C4-2B (cell line): ENCODE data around the gene GAS7.

Experiments
- CTCF ChIP-seq: fragments of 450-650 bp; conservative IDR thresholded peaks from 2 replicates; pipeline ENCODE4 v1.5.1; 2017; ENCODE audit warnings: mild to moderate bottlenecking
- ZFX ChIP-seq: fragments of 450-650 bp; IDR thresholded peaks from 2 replicates; pipeline ENCODE4 v1.6.1; 2017

GRCh38 chr17:10041916-10042588 lies 156.4 kb downstream of the GAS7 start:
- TF ChIP-seq ZFX (no peak), CTCF (no peak)
